ENCODE data around the gene ZNF737. TPM values are rescaled to one million over a fixed set of nuclear protein-coding genes. Genes with fewer than 3 reads are reported as not detected.

Gene ZNF737
- total RNA-seq, 4 donors from 2014 or later: 4.9 to 18.4 (median 7.9) TPM

DNA sequence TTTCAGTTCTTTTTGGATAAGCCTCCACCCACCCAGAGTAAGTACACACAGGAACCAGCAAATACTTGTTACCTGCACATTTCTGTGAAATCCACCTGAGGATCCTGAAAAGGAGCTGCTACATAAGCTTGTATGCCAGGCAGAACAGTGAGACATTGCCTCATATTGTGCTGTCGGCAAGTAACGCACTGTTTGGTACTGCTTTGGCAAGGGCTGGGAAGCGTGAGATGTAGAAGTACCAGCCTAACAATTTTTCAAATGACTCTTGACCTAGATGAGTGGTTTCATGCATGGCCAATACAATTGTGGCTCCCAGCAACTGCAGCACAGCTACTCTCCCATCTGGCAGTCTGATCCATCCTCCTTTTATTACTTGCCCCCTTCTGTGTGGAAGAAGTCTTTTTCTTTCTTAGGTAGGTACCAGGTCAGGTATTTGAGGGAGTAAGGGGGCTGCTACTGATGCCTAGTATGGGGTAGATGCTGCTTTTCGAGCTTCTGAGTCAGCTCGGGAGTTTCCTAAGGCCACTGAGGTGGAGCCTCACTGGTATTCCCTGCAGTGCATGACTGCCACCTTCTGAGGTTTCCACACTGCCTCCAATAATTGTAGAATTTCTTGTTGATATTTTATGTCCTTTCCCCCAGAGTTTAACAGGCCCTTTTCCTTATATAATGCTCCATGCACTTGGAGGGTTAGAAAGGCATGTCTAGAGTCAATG lies 52.2 kb downstream of the ZNF737 start:
- TF ChIP-seq, protein P1, sequence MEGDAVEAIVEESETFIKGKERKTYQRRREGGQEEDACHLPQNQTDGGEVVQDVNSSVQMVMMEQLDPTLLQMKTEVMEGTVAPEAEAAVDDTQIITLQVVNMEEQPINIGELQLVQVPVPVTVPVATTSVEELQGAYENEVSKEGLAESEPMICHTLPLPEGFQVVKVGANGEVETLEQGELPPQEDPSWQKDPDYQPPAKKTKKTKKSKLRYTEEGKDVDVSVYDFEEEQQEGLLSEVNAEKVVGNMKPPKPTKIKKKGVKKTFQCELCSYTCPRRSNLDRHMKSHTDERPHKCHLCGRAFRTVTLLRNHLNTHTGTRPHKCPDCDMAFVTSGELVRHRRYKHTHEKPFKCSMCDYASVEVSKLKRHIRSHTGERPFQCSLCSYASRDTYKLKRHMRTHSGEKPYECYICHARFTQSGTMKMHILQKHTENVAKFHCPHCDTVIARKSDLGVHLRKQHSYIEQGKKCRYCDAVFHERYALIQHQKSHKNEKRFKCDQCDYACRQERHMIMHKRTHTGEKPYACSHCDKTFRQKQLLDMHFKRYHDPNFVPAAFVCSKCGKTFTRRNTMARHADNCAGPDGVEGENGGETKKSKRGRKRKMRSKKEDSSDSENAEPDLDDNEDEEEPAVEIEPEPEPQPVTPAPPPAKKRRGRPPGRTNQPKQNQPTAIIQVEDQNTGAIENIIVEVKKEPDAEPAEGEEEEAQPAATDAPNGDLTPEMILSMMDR (IDR thresholded peaks at IDR 0.05): no peak
- DNase-seq (ENCODE audit: low spot score): no peak
- ATAC-seq (ENCODE audit: low FRiP score): no peak

DNA sequence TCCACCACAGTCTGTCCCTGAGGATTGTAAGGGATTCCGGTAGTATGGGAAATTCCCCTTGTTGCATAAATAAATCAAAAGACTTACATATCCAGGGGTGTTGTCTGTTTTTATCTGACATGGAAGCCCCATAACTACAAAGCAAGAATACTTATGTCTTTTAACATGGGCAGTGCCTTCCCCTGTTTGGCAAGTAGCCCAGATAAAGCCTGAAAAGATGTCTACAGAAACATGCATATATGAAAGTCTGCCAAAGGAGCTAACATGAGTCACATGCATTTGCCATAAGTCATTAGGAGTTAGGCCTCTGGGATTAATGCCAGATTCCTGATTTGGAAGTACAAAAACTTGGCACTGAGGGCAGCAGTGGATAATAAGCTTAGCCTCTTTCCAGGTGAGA lies 62.1 kb downstream of the ZNF737 start:
- peak; percentile 64 for ATAC-seq (ENCODE audit: low FRiP score)
- TF ChIP-seq, protein P1 (IDR thresholded peaks at IDR 0.05): no peak
- DNase-seq (ENCODE audit: low spot score): no peak

Other genes with a start within 250 kb of the ZNF737 start
- 10 to 100 TPM in 3 of 4 donors, 1 to 10 TPM in 1; 7.8 to 15.7 (median 13.3) TPM for gene ZNF626, start 95.8 kb upstream of the ZNF737 start, total RNA-seq
- 1 to 10 TPM; 2.0 to 6.6 (median 4.0) TPM for gene ZNF66, start 210.5 kb upstream of the ZNF737 start, total RNA-seq